HG02623 (cell line): Measurements from ENCODE around the gene CACNA1F.

Experiments used
- ATAC-seq: cut with Tn5 transposase; IDR thresholded peaks from one replicate; pipeline ENCODE4 v1.9.1; 2021; ENCODE audit warnings: moderate library complexity; ENCODE audit not compliant: unreplicated experiment

Gene CACNA1F

GRCh38 chrX:49231333-49232000, 1.7 kb downstream of the CACNA1F start:
- no peak for ATAC-seq

DNA sequence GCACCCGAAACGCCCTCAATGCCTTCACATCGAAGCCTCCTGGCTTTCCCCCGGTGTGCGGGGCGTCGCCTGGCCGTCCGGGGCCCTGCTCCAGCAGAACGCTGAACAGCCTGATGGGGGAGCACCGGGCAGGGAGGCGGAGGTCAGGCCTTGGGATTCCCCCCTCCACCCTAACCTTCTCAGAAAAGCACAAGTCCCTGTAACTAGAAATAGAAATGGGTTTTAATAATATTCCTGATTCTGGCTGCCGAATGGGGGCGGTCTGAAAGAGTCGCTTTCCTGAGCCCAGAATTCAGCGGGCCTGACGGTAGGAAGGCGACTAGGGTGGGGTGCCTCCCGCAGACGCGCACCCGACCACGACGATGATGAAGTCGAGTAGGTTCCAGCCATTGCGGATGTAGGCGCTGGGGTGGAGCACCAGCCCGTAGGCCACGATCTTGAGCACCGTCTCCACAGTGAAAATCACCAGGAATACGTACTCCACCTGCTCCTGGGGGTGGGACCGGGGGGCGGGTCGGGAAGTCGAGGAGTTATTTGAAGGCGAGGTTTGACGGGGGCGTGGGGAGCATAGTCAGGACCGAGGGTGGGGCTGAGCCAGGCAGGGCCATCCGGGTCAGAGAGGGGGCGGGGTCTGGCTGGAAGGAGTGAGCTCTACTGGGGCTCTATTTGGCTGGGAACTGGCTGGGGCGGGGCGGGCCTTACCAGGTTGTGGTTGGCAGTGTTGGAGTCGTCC, 2.5 kb downstream of the CACNA1F start:
- ATAC-seq = peak; percentile 60

DNA sequence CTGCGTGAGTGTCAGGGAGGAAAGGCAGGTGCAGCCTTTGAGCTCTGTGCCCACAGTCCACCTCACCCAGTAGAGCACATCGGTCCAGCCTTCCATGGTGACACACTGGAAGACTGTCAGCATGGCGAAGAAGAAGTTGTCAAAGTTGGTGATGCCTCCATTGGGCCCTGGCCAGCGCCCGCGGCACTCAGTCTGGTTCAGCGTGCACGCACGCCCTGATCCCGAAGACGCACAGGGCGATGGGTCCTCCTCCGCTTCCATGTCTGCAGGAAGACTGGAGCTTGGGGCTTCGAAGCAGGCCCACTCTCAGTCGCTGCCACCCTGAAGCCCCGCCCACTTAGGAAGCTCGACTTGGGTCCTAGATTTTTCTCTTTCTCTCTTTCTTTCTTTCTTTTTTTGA, 5.0 kb downstream of the CACNA1F start:
- ATAC-seq = no peak

GRCh38 chrX:49227726-49228125, 5.4 kb downstream of the CACNA1F start:
- ATAC-seq = no peak

DNA sequence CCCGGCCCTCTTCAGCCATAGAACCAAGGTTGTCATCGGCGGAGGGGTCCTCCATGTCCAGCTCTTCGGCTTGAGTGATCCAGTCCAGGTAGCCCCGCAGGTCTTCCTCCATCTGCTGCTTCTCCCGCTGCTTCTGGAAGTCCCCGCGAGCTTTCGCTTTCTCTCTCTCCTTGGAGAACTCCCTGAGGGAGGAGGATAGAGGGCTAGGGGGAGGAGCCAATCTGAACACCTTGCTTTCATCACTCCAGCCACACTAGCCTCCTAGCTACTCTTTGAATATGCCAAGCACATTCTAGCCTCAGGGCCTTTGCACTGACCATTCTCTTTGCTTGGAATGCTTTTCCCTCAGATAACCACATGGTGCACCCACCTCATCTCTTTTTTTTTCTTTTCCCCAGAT, 6.2 kb downstream of the CACNA1F start:
- ATAC-seq = no peak

DNA sequence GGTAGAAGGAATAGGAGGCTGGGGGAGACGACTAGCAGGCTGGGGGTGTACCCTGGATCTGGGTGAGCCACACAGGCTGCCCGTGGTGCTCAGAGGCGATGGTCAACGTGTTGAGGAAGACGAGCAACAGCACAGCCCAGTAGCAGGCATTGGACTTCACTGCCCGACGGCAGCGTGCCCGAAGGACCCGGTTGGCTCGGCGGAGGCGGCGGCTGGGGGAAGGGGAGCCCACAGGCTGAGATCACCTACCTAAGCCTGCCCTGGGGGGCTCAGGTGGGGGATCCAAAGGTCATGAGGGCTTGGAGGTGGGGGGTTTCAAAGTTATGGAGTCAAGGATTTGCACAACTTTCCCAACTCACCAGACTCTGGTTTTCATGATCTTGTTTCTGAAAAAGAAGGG, 7.3 kb downstream of the CACNA1F start:
- no peak for ATAC-seq

DNA sequence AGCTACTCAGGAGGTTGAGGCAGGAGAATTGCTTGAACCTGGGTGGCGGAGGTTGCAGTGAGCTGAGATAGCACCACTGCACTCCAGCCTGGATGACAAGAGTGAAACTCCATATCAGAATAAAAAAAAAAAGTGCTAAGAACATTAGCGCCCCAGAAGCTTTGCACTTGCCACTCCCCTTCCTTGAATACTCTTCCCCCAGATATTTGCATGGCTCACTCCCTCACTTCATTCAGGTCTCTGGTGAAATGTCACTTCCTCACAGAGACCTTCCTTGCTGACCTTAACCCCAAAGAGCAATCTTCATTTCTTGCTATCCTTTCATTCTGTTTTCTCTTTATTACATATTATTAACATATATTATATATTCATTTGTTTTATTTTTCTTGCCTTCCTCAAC, 11.3 kb downstream of the CACNA1F start:
- no peak for ATAC-seq

DNA sequence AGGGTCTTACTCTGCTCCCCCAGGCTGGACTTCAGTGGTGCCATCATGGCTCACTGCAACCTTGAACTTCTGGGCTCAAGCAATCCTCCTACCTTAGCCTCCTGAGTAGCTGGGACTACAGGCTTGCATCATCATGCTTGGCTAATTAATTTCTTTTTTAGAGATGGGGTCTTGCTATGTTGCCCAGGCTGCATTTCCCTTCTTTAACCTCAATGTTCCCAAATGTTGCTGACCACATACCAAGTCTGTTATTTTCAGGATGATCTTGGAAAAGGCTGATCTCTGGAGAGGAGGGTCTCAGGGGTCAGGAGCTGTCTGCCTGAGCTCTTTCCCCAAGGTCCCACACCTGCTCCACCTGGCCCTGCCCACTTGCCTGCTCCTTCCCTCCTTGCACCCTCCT, 13.0 kb downstream of the CACNA1F start:
- ATAC-seq = no peak

DNA sequence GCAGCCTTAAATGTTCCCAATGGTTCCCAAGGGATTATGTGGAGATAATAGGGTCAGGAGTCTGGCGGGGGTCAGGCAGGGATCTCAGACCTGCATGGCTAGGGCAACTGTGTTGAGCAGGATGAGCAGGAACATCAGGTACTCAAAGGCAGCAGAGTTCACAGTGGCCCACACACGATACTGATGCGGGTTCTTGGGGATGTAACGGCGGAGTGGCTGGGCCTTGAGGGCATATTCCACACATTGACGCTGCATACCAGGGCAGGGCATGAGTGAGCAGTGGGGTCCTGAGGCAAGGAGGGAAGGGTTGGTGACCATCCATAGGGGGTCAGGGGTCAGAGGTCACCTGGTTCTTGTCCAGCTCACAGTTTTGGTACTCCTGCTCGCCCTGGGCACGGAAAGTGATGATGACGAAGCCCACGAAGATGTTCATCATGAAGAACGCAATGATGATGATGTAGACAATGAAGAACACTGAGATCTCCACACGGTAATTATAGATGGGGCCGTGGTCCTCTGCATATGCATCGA, 18.1 kb downstream of the CACNA1F start:
- no peak for ATAC-seq

DNA sequence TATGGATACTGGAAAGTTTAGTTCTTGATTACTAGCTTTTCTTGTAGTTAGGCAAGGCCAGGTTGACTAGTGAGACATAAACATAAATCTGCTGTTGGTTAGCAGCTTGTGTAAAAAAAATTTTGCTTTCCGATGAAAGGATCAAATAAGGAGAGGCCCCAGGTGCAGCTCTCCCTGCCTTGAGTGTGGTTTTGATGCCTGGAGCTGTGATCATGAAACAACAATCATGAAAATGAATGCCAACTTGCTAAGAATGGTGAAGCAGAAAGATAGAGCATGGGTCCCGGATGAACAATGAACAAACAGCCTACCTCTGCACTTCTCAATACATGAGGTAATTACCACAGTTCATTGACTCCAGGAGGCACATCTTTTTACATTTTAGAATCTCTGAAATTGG, 18.7 kb downstream of the CACNA1F start:
- ATAC-seq = no peak

- ATAC-seq = no peak
Measured at GRCh38 chrX:49212861-49213260, 20.3 kb downstream of the CACNA1F start.

GRCh38 chrX:49212209-49212608, 20.9 kb downstream of the CACNA1F start:
- ATAC-seq = no peak

DNA sequence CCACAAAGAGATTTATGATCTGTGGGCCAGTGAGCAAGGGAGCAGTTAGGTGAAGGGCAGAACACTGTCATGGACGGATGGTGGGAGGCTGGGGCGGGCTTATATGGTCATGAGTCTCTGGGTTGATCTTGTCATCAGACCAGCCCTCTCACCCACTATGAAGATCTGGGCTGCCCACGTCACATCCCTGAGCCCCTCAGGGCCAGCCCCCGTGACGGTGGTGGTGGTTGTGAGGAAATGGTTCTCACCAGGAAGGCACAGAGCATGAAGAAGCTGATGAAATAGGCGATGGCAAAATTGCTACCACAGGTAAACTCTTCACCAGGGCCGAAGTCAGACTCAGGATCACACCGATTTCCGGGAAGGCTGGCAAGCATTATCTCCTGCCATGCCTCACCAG, 22.1 kb downstream of the CACNA1F start:
- no peak for ATAC-seq

DNA sequence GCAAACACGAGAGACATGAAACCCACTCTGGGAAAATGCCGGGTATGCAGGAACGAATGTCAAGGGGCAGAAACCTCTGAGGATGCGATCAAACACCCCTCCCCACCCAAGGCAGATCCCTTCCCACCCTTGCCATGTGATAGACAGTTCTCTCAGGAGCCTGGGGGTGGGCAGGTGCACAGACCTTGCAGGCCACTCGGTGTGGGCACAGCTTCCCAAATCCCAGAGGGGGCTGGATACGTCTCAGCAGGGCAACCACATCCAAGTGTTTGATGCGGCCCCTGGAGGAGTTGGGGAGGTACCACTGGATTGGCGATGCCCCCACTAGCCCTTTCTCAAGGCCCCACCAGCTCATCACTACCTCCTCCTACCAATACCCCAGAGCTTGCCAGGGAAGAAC, 22.7 kb downstream of the CACNA1F start:
- no peak for ATAC-seq

DNA sequence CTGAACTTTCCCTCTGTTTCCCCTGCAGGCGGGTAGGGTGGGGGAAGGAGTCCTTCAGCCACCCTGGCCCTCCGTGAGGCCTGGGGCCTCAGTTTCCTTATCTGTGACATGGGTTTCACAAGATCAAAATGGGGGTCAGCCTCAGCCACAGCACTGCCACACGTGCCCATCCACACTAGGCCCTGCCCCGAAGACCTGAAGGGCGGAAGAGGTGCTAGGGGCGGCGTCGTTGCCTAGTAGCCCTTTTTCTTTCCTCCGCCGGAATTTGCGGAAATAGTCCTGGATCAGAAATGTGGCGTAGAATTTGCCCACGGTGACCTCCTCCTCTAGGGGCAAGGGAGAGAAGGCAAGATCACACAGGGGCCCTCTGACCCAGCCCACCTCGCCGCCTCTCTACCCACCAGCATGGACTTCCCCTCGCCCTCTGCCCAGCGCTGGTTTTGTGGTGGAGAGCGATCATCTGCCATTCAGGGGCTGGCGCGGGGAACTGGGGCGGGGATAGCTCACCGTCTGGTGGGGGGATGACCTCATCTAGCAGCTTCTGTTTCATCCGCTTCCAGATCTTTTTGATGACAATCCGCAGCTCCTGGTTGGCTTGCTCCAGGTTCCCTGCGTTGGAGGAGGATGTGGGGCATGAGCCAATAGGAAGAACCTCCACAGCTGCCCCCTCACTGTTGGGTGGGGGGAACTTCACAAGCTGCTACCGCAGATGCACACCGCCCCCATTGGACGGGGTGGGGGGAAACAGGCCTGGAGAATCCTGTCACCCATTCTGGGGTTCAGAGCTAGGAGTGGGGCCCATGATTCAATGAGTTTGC, 23.5 kb downstream of the CACNA1F start:
- no peak for ATAC-seq

DNA sequence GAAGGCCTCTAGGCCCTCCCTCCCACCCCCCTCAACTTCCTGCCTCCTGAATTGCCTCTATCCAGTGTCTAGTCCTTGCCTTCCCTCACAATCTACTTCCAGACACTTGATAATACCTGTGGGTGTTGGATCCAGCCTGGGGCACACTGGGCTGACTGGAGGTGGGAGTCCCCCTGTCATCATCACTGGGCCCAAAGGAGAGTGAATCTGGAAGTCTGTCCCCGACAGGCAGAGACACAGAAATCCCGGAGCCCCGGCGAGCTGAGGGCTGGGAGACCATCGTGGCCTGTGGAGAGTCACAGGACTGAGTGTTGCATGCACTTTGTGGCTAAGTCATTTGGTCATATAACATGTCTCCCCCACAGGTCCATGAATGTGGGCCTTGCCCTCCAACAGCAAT, 24.7 kb downstream of the CACNA1F start:
- no peak for ATAC-seq

GRCh38 chrX:49206543-49206942, 26.6 kb downstream of the CACNA1F start:
- ATAC-seq = no peak

- ATAC-seq = no peak
Measured at GRCh38 chrX:49205443-49205842, 27.7 kb downstream of the CACNA1F start.

GRCh38 chrX:49204709-49205108, 28.4 kb downstream of the CACNA1F start:
- ATAC-seq = no peak

DNA sequence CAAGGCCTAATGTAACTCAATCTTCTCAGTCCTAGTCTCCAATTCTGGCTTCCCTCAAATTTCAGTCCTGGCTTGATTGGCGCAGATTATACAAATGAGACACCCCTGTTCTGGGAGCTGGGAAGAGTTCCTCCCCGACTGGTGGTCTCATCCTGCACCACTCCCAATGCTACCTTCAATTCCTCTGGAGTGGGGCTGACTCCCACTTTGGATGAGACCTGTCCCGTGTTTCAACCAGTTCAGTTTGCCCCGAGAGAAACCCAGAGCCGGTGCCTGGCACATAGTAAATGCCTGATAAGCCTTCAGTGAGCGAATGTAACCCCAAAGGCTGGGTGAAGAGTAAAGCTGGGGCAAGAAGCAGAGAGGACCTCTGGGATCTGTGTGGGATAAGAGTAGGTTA, 29.1 kb downstream of the CACNA1F start:
- no peak for ATAC-seq

DNA sequence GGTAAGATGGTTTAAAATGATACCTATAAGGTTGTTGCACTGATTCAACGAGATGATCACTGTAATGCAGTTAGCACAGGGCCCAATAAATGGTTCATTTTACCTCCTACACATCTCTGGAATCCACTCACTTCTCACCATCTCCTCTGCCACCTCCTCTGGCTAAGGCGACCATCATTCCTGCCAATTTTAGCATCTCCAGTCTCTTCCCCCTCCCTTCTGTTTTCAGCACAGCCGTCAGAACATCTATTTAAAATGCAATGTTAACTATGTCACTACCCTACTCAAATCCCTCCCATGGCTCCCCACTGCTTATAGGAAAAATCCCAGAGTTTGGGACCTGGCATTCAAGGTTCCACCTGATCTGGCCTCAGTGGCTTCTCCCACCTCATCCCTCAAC, 29.6 kb downstream of the CACNA1F start:
- ATAC-seq = no peak

GRCh38 chrX:49202022-49202421, 31.1 kb downstream of the CACNA1F start:
- ATAC-seq = no peak
